GM19099 (cell line): Measurements from ENCODE around the gene RHBDD1.

Experiments
- POLR2A ChIP-seq: IDR thresholded peaks from 3 replicates; pipeline ENCODE4 v1.6.1; 2011; ENCODE audit warnings: low read depth; ENCODE audit not compliant: insufficient read length; ENCODE audit errors: extremely low read depth

RHBDD1 gene

DNA sequence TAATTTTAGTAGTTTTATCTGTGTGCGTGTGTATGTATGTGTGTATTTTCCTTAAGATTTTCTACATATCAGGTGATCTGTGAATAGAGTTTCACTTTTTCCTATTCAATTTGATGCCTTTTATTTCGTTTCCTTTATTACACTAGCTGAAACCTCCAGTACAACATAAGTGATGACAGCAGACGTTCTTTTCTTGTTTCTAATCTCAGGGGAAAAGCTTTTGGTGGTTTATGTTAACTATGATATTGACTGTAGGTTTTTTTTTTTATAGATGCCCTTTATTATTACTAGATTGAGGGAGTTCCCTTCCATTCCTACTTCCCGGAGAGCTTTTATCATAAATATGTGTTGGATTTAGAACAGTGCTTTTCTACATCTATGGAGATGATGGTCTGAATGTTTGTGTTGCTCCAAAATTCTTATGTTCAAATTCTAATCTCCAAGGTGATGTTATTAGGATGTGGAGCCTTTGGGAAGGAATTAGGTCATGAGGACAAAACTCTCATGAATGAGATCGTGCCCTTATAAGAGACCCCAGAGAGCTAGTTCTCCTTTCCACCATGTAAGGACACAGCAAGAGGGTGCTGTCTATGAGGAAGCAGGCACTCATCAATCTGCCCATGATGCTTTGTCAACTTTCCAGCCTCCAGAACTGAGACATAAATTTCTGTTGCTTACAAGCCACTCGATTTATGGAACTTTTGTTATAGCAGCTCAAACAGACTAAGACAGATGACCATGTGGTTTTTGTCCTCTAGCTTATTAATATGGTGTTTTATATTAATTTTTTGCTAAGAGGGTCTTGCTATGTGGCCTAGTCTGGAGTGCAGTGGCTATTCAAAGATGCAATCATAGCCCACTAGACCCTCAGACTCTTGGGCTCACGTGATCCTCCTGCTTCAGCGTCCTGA lies 5.9 kb upstream of the RHBDD1 start:
- TF ChIP-seq POLR2A: no peak

- no peak for TF ChIP-seq POLR2A
These were observed 4.6 kb upstream of the RHBDD1 start for GRCh38 chr2:226831266-226831665.

DNA sequence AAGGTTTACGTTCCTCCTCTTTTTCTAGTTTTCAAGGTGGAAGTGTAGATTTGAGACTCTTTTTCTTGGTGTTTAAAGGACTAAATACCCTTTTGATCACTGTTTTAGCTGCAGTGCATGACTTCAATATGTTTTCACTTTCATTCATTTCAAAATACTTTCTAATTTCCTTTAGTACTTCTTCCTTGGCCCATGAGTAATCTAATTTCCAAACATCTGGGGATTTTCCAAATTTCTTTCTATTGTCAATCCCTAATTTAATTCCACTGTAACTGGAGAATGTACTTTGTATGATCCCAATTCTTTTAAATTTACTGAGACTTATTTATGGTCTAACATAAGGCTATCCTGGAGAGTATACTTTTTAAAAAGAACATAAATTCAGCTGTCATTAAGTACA lies 3.8 kb upstream of the RHBDD1 start:
- TF ChIP-seq POLR2A: no peak

DNA sequence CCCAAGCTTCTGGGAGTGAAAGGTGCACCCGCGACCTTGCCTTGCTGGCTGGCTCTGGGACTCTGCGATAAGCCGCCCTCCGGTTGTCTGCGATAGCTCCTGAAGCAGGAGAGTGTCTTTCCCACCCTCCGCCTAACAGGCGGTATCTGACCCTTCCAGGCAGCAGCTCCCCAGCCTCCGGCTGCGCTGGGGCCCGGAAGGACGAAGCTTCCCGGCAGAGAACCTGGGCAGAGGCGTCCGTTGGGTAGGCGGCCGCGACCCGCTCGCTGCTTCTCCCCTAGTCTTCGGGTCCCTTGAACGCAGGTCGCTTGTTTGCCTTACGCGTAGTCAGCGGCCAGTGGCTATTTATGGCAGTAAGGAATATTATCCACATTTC lies 446 bp upstream of the RHBDD1 start:
- TF ChIP-seq POLR2A: no peak

GRCh38 chr2:226836548-226836885 lies 663 bp downstream of the RHBDD1 start:
- TF ChIP-seq POLR2A: no peak

DNA sequence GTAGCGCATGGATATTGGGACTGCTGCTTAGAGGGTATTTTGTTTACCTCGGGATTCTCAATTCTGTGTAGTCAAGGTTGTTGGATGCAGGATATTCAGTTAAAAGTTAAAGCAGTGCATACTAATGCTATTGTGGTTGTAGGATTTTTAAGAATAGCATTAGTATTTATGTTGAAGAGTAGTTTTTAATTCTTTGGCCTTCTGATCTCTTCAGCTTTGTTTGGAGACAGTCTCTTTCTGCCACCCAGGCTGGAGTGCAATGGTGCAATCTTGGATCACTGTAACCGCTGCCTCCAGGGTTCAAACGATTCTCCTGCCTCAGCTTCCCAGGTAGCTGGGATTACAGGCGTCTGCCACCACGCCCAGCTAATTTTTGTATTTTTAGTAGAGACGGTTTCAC lies 1.5 kb downstream of the RHBDD1 start:
- no peak for TF ChIP-seq POLR2A

- TF ChIP-seq POLR2A: no peak
These were observed 2.1 kb downstream of the RHBDD1 start for GRCh38 chr2:226837787-226838603.

- no peak for TF ChIP-seq POLR2A
These were observed 2.9 kb downstream of the RHBDD1 start for GRCh38 chr2:226838722-226839121.

DNA sequence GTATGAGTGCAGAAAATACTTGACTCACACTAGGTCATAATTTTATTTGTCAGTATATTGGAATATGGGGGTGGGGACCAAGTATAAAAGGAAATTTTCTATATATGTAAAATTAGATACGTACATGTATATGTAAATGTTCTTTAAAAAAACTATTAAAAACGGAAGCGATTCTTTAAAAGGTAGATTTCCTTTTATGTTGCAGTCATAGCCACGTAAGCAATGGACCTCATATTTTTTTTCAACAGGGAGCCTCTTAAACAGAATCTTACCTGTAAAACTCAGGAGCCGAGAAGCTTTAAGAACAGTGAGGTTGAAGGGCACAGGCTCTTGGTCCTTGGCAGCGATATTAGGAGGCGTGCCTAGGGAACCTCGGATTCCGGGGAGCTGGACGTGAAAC lies 3.3 kb downstream of the RHBDD1 start:
- TF ChIP-seq POLR2A: no peak

- TF ChIP-seq POLR2A: no peak
These were observed 4.1 kb downstream of the RHBDD1 start for GRCh38 chr2:226839951-226840350.

DNA sequence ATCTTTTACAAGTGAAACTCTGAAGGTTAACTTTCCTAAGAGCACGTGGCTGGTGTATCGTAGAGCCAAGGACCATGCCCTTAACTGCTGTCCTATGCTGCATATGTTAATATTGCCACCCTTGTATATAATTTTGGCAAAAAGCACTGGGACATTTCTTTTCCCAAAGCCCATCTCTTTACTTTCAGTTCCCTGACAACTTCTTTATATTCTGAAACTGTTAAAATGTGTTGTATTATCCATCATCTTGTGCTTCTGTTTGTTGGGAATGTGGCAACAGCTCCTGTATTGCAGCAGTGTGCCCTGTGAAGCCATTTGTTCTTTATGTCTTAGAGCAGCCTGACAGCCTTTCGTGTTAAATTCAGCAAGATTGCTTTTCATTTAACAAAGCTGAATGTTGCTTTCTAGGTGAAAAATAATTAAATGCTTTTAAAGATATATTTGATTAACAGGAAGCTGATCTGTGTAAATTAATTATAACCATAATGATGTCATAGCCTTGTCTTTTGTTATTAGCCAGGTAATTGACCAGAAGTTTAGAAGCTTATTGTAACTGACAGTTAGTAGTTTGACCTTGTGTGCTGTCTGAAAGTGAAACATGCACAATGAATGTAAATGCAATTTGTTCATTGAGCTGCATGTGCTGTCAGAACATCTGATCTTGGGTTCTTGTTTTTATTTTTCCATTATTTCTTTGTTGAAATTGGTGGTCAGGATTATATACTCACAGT lies 9.7 kb downstream of the RHBDD1 start:
- no peak for TF ChIP-seq POLR2A

- TF ChIP-seq POLR2A: no peak
These were observed 11.2 kb downstream of the RHBDD1 start for GRCh38 chr2:226847090-226847489.

DNA sequence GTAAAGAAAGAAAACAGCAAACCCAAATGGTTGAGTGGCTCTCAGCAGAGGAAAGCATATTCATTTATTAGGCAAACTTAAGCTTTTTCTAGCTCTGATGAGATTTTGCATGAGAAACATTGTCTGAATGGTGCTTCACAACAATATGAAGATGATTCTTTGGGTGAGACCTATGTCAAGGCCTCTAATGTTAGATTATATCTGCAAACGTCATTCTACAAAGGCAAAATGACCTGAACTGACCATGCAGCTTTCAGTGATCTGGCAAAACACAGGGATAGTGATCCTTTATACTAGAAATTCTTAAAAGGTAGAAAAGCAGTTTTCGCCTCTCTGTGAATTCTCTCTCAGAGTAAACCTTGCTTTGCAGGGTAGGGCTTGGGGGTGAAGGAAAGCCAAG lies 11.7 kb downstream of the RHBDD1 start:
- no peak for TF ChIP-seq POLR2A

DNA sequence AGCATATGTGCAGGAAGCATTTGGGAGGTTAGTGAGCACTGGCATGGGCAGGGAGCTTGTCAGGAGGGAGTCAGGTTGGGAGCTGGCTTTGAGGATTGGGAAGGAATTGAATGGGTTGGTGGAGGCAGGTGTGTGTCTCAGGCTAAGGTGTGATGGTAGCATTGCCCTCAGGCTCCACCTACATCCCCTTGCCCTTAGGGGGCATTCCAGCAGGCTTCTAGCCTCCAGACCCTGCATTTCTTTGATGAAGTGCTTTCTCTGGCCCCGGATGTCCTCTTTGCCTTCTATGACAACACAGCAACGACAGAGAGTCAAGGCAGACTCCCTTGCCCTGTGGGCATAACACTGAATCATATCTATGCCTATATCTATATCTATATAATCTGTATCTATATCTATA lies 13.5 kb downstream of the RHBDD1 start:
- no peak for TF ChIP-seq POLR2A

DNA sequence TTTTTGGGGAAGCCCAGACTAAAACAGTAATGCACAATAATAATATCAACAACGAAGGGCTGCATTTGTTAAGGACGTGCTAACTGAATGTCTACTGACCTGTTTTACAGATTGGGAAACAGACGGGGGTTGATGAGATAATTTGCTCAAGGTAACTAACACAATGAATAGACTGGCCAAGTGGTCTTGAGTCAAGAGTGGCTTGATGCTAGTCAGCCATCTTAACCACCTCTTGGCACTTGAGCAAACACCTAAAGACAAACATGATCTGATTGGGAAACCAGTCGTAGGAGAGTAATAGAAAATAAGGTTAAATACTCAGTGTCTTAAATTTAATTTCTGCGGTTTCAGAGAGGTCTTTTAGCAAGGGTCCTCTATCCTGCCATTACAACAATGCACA lies 14.2 kb downstream of the RHBDD1 start:
- TF ChIP-seq POLR2A: no peak
